Duodenal mucosa (tissue), 2 donors: Measurements from ENCODE around the gene FUT7.

Source experiments
- H3K27ac ChIP-seq: one replicate; pipeline ENCODE4 v1.7.0; 2013; ENCODE audit warnings: low read depth, low read length
- H3K27me3 ChIP-seq, 2 donors: one replicate each; pipeline ENCODE4 v1.7.0; 2013; ENCODE audit warnings: low read length in 2 of 2, control low read depth in 1 of 2; ENCODE audit not compliant: insufficient read depth in 2 of 2, control insufficient read depth in 1 of 2
- H3K36me3 ChIP-seq, 2 donors: one replicate each; pipeline ENCODE4 v1.7.0; 2013; ENCODE audit warnings: low read length in 2 of 2, control low read depth in 1 of 2; ENCODE audit not compliant: insufficient read depth in 2 of 2, control insufficient read depth in 1 of 2
- H3K4me1 ChIP-seq, 2 donors: one replicate each; pipeline ENCODE4 v1.7.0; 2013; ENCODE audit warnings: low read length in 2 of 2, control low read depth in 1 of 2; ENCODE audit not compliant: insufficient read depth in 2 of 2, control insufficient read depth in 1 of 2
- H3K4me3 ChIP-seq, 2 donors: one replicate each; pipeline ENCODE4 v1.7.0; 2013; ENCODE audit warnings: low read length in 2 of 2, low read depth in 1 of 2
- H3K9ac ChIP-seq, 2 donors: one replicate each; pipeline ENCODE4 v1.7.0; 2013; ENCODE audit warnings: low read length in 2 of 2, low read depth in 1 of 2
- H3K9me3 ChIP-seq, 2 donors: one replicate each; pipeline ENCODE4 v1.7.0; 2013; ENCODE audit warnings: low read length in 2 of 2, control low read depth in 1 of 2; ENCODE audit not compliant: control insufficient read depth in 1 of 2

Gene FUT7

GRCh38 chr9:137074657-137075274 lies 42.9 kb upstream of the FUT7 start:
- peaks cover 27 to 48% of the 10 kb centered on the region in 2 donors for H3K4me1 ChIP-seq
- H3K9ac ChIP-seq: no peak overlapping the region
- no peaks in the 10 kb centered on the region for H3K9me3 ChIP-seq
- no peak overlapping the region for H3K4me3 ChIP-seq
- no peak overlapping the region for H3K27ac ChIP-seq
- H3K27me3 ChIP-seq: no peaks in the 10 kb centered on the region
- H3K36me3 ChIP-seq: peaks cover 0 to 4% of the 10 kb centered on the region in 2 donors

DNA sequence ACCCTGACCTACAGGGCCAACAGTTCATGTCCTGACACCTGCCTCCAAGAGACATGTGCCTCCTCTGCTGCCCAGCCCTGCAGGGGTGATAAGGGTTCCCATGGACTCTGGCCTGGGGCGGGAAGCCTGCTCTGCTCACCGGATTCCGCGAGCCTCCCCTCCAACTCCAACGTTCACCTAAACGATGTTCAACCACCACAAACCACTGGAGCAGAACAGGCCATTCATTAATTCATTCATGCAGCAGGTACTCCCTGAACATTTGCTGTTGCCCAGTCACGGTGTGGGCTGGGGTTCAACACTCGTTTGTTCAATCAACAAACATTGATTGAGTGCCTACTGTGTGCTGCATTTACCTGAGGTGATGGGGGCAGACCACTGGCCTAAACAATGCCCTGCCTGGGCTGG lies 42.1 kb upstream of the FUT7 start:
- no peak overlapping the region for H3K27ac ChIP-seq
- no peak overlapping the region for H3K9ac ChIP-seq
- no peaks in the 10 kb centered on the region for H3K27me3 ChIP-seq
- no peaks in the 10 kb centered on the region for H3K9me3 ChIP-seq
- no peaks in the 10 kb centered on the region for H3K36me3 ChIP-seq
- H3K4me1 ChIP-seq: peaks cover 33 to 50% of the 10 kb centered on the region in 2 donors
- peak overlapping the region in 1 of 2 donors; percentile 11 for H3K4me3 ChIP-seq

- Histone ChIP-seq H3K9ac (peak overlapping the region; percentile 49 to 54), H3K36me3 (no peaks in the 10 kb centered on the region), H3K9me3 (no peaks in the 10 kb centered on the region), H3K27me3 (no peaks in the 10 kb centered on the region), H3K4me1 (peaks cover 33 to 48% of the 10 kb centered on the region in 2 donors), H3K4me3 (peak overlapping the region; percentile 50 to 62), H3K27ac (no peak overlapping the region)
These were observed 39.4 kb upstream of the FUT7 start for GRCh38 chr9:137071282-137071681.

- Histone ChIP-seq H3K4me3 (peak overlapping the region; percentile 50 to 62), H3K27ac (no peak overlapping the region), H3K4me1 (peaks cover 33 to 48% of the 10 kb centered on the region in 2 donors), H3K27me3 (no peaks in the 10 kb centered on the region), H3K36me3 (no peaks in the 10 kb centered on the region), H3K9me3 (no peaks in the 10 kb centered on the region), H3K9ac (peak overlapping the region; percentile 49 to 54)
These were observed 39.0 kb upstream of the FUT7 start for GRCh38 chr9:137070906-137071275.

GRCh38 chr9:137070201-137070905 lies 38.5 kb upstream of the FUT7 start, which contains the start of gene SAPCD2:
Gene SAPCD2, minus strand, starts transcription at chr9:137070557. Its CDS starts 97 bp downstream, at chr9:137070460.
- Histone ChIP-seq H3K9me3 (no peaks in the 10 kb centered on the region), H3K4me3 (peak within 1 kb of the TSS; percentile 62), H3K9ac (peak within 1 kb of the TSS; percentile 49 to 54), H3K4me1 (peaks cover 33 to 48% of the 10 kb centered on the region in 2 donors), H3K27me3 (no peaks in the 10 kb centered on the region), H3K27ac (no peak within 1 kb of the TSS), H3K36me3 (peaks cover 0 to 3% of the 10 kb centered on the region in 2 donors)

GRCh38 chr9:137069508-137070091 lies 37.7 kb upstream of the FUT7 start:
- peak overlapping the region; percentile 50 to 62 for H3K4me3 ChIP-seq
- peak overlapping the region in 1 of 2 donors; percentile 39 for H3K9ac ChIP-seq
- no peaks in the 10 kb centered on the region for H3K27me3 ChIP-seq
- peaks cover 0 to 5% of the 10 kb centered on the region in 2 donors for H3K36me3 ChIP-seq
- no peak overlapping the region for H3K27ac ChIP-seq
- H3K9me3 ChIP-seq: no peaks in the 10 kb centered on the region
- peaks cover 33 to 42% of the 10 kb centered on the region in 2 donors for H3K4me1 ChIP-seq

DNA sequence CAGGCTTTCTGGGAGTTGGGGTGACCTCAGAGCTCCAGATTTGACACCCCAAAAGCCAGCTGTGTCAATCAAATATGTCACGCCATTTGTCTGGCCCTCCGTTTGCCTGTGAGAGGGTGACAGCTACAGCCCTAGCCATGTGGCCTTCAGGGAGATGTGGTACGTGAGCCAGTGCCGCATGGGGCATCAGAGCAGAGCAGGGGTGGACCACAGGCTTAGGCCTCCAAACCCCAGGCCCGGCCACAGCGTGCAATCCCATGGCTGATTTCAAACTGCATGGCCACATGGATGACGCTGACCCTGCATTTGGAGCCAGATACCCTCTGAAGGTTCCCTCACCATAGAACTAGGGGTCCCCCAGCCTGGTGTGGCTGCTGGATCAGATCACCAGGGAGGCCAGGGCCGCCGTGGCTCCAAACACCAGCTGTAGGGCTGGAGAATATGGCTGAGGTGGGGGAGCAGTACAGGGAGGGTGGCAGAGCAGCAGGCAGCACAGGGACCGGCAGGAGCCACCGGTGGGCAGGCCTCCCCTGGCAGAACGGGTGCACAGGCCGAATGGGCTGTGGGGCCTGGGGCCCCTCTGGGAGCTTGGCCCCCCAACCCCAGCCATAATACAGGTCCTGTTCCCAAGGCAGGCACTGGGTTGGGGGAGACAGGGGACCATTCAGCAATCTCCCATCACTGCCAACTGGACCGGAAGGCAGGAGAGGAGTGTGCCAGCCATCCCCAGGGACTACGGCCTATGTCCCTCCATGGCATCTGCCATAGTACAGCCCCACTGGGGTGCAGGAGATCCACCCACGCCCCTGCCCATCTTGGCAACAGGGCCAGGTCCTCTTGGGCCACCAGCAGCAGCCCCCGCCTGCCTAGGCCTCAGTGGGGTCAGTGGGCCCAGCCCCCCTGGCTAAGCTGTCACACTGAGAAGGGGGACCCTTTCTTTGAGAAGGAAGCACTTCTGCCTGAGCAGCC lies 36.9 kb upstream of the FUT7 start:
- H3K4me3 ChIP-seq: peak overlapping the region; percentile 50 to 62
- peak overlapping the region; percentile 39 to 44 for H3K9ac ChIP-seq
- no peak overlapping the region for H3K27ac ChIP-seq
- no peaks in the 10 kb centered on the region for H3K9me3 ChIP-seq
- H3K36me3 ChIP-seq: peaks cover 0 to 5% of the 10 kb centered on the region in 2 donors
- no peaks in the 10 kb centered on the region for H3K27me3 ChIP-seq
- H3K4me1 ChIP-seq: peaks cover 29 to 34% of the 10 kb centered on the region in 2 donors

DNA sequence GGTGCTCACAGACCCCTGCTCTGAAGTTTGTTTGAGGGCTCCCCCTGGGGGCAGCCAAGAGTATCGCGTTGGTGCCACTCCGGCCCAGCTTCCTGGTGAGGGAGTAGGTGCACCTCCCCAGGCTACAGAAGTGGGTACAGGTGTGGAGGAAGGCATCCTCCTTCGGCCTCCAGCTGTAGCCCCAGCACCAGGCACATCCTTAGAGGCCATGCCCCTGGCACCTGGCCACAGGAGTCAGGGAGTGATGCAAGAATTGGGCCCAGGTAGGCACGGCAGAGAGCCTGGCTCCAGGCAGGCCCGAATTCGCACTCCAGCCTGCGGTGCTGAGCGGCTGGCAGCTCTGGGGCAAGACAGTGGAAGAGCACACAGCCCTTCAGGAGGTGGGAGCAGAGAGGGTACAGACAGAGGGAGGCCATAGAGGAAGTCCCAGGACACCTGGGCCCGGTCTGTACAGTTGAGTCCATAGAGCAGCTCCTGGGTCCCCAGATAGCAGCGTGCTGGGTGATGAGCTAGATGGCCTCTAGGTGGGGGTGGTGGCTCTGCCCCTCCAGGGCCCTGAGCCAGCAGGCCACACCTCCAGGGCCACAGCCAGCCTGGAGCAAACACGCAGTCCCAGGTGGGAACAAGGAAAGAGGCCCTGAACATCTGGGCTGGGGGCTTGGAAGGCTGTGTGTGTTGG lies 36.1 kb upstream of the FUT7 start:
- Histone ChIP-seq H3K27ac (no peak overlapping the region), H3K27me3 (no peaks in the 10 kb centered on the region), H3K9me3 (no peaks in the 10 kb centered on the region), H3K4me1 (peaks cover 24 to 28% of the 10 kb centered on the region in 2 donors), H3K36me3 (peaks cover 0 to 5% of the 10 kb centered on the region in 2 donors), H3K9ac (peak overlapping the region; percentile 41 to 44), H3K4me3 (no peak overlapping the region)

- Histone ChIP-seq H3K4me3 (no peak overlapping the region), H3K4me1 (peaks cover 23 to 26% of the 10 kb centered on the region in 2 donors), H3K27me3 (no peaks in the 10 kb centered on the region), H3K36me3 (peaks cover 0 to 5% of the 10 kb centered on the region in 2 donors), H3K9ac (no peak overlapping the region), H3K27ac (no peak overlapping the region), H3K9me3 (no peaks in the 10 kb centered on the region)
These were observed 34.4 kb upstream of the FUT7 start for GRCh38 chr9:137066096-137066861.
